ENCODE data around the gene BICC1. TPM values are rescaled to one million over a fixed set of nuclear protein-coding genes. Genes with fewer than 3 reads are reported as not detected.

BICC1 gene
- total RNA-seq, 1 experiment from 2014 or later, result 13.9 TPM

DNA sequence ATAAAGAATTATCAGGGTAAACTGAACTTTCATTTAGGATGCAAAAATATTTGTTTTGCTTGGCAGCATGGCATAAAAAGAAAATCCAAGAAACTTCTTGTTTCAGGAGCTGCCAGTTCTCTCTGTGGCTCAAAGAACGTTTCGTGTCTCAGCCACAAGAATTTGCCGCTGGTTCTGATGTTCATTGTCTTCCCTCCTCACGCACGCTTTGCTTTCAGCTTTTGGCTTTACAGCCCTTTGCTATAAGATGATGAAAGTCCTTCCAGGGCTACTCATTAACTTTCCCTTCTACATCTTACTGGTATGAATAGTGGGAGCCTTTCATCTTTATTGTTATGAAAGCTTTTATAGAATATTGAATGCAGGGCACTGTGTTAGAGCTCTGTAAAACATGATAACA, 124.7 kb downstream of the BICC1 start:
- Histone ChIP-seq H3K9me3 (ENCODE audit: low read length) (no peaks in the 10 kb centered on the region), H3K27ac (ENCODE audit: low read length) (no peak overlapping the region), H3K9ac (ENCODE audit: low read length) (no peak overlapping the region), H3K4me3 (ENCODE audit: low read length) (no peak overlapping the region), H3K79me2 (ENCODE audit: low read length) (peaks cover 3% of the 10 kb centered on the region; the same call in 1 of the 2 replicates), H3K27me3 (ENCODE audit: low read length) (peaks cover 10% of the 10 kb centered on the region; the same call in 1 of the 2 replicates), H3K4me1 (ENCODE audit: insufficient read depth, low read length) (peaks cover 17% of the 10 kb centered on the region), H3K4me2 (ENCODE audit: low read length) (no peak overlapping the region), H3F3A (ENCODE audit: low read length, unreplicated experiment) (no peaks in the 10 kb centered on the region), H3K36me3 (ENCODE audit: low read depth, low read length) (no peaks in the 10 kb centered on the region), H3K9me2 (replicated peaks; ENCODE audit: low read length) (no peaks in the 10 kb centered on the region), H4K20me1 (ENCODE audit: low read length) (no peaks in the 10 kb centered on the region), H2AFZ (ENCODE audit: low read length) (no peak overlapping the region)
- POLR2A ChIA-PET (ENCODE audit: unreplicated experiment), result no interaction called here
- ATAC-seq (no peak), DNase-seq (no peak)
- intact Hi-C loops (cut with micrococcal nuclease), result no loop called here
- CTCF ChIA-PET, result no interaction called here
- no TSS peak for BruUV-seq (replicated peaks)
- no peak for TF ChIP-seq EZH2phosphoT487 (IDR thresholded peaks at IDR 0.05; ENCODE audit: borderline replicate concordance, low read length)

GRCh38 chr10:58638388-58638787, 125.7 kb downstream of the BICC1 start:
- Histone ChIP-seq H3K4me1 (ENCODE audit: insufficient read depth, low read length) (peaks cover 18% of the 10 kb centered on the region), H3K9ac (ENCODE audit: low read length) (no peak overlapping the region), H2AFZ (ENCODE audit: low read length) (no peak overlapping the region), H3F3A (ENCODE audit: low read length, unreplicated experiment) (no peaks in the 10 kb centered on the region), H3K4me3 (ENCODE audit: low read length) (no peak overlapping the region), H3K9me2 (replicated peaks; ENCODE audit: low read length) (no peaks in the 10 kb centered on the region), H3K79me2 (ENCODE audit: low read length) (peaks cover 3% of the 10 kb centered on the region; the same call in 1 of the 2 replicates), H4K20me1 (ENCODE audit: low read length) (no peaks in the 10 kb centered on the region), H3K27ac (ENCODE audit: low read length) (no peak overlapping the region), H3K27me3 (ENCODE audit: low read length) (peaks cover 10% of the 10 kb centered on the region; the same call in 1 of the 2 replicates), H3K36me3 (ENCODE audit: low read depth, low read length) (no peaks in the 10 kb centered on the region), H3K9me3 (ENCODE audit: low read length) (no peaks in the 10 kb centered on the region), H3K4me2 (ENCODE audit: low read length) (no peak overlapping the region)
- ATAC-seq, result no peak
- BruUV-seq (replicated peaks), result no TSS peak
- ChIA-PET CTCF (interaction anchor here (0.6 kb wide), 1 partner anchor 224 kb away, joined by 3 read pairs; no protein-coding TSS in a partner anchor), POLR2A (ENCODE audit: unreplicated experiment) (no interaction called here)
- DNase-seq, result no peak
- no peak for TF ChIP-seq EZH2phosphoT487 (IDR thresholded peaks at IDR 0.05; ENCODE audit: borderline replicate concordance, low read length)
- TF ChIP-seq, protein P1, sequence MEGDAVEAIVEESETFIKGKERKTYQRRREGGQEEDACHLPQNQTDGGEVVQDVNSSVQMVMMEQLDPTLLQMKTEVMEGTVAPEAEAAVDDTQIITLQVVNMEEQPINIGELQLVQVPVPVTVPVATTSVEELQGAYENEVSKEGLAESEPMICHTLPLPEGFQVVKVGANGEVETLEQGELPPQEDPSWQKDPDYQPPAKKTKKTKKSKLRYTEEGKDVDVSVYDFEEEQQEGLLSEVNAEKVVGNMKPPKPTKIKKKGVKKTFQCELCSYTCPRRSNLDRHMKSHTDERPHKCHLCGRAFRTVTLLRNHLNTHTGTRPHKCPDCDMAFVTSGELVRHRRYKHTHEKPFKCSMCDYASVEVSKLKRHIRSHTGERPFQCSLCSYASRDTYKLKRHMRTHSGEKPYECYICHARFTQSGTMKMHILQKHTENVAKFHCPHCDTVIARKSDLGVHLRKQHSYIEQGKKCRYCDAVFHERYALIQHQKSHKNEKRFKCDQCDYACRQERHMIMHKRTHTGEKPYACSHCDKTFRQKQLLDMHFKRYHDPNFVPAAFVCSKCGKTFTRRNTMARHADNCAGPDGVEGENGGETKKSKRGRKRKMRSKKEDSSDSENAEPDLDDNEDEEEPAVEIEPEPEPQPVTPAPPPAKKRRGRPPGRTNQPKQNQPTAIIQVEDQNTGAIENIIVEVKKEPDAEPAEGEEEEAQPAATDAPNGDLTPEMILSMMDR (conservative IDR thresholded peaks at IDR 0.05; ENCODE audit: low read depth, low read length), result no peak
- TF ChIP-seq EZH2 (IDR thresholded peaks at IDR 0.05; ENCODE audit: low read length, unreplicated experiment), result no peak
- intact Hi-C loops (cut with micrococcal nuclease), result no loop called here

- Histone ChIP-seq H3K36me3 (ENCODE audit: low read depth, low read length) (no peaks in the 10 kb centered on the region), H3K9me3 (ENCODE audit: low read length) (no peaks in the 10 kb centered on the region), H3F3A (ENCODE audit: low read length, unreplicated experiment) (no peaks in the 10 kb centered on the region), H3K9me2 (replicated peaks; ENCODE audit: low read length) (no peaks in the 10 kb centered on the region), H3K4me3 (ENCODE audit: low read length) (peak overlapping the region; percentile 9; the same call in 1 of the 2 replicates), H3K9ac (ENCODE audit: low read length) (no peak overlapping the region), H3K79me2 (ENCODE audit: low read length) (peaks cover 3% of the 10 kb centered on the region; the same call in 1 of the 2 replicates), H4K20me1 (ENCODE audit: low read length) (no peaks in the 10 kb centered on the region), H3K4me2 (ENCODE audit: low read length) (peak overlapping the region; percentile 34), H2AFZ (ENCODE audit: low read length) (peak overlapping the region; percentile 9; the same call in 1 of the 2 replicates), H3K4me1 (ENCODE audit: insufficient read depth, low read length) (peaks cover 22% of the 10 kb centered on the region), H3K27me3 (ENCODE audit: low read length) (peaks cover 16% of the 10 kb centered on the region), H3K27ac (ENCODE audit: low read length) (peak overlapping the region; percentile 32)
- DNase-seq (peak; percentile 78), ATAC-seq (peak; percentile 89)
- intact Hi-C loops (cut with micrococcal nuclease), result loop anchor here (1.0 to 5.0 kb wide), 3 partner anchors 110 to 344 kb away; no protein-coding TSS in a partner anchor
- no TSS peak for BruUV-seq (replicated peaks)
- CTCF ChIA-PET, result interaction anchor here (0.6 to 2.4 kb wide), 8 partner anchors 15 to 1351 kb away, joined by 3 to 26 read pairs (median 4); no protein-coding TSS in a partner anchor
- TF ChIP-seq EZH2phosphoT487 (IDR thresholded peaks at IDR 0.05; ENCODE audit: borderline replicate concordance, low read length) (no peak), EZH2 (IDR thresholded peaks at IDR 0.05; ENCODE audit: low read length, unreplicated experiment) (no peak)
- TF ChIP-seq, protein P1 (conservative IDR thresholded peaks at IDR 0.05; ENCODE audit: low read depth, low read length), result peak; percentile 88
- POLR2A ChIA-PET (ENCODE audit: unreplicated experiment), result interaction anchor here (0.7 kb wide), 1 partner anchor 250 kb away, joined by 7 read pairs; no protein-coding TSS in a partner anchor
Observed at GRCh38 chr10:58641095-58641531, 128.4 kb downstream of the BICC1 start.

Data from PC-3 (cell line).